Hematopoietic multipotent progenitor cell treated with erythropoietin and hydrocortisone succinate and interleukin-3 and kit ligand, for 4 days (in vitro differentiated cells): Measurements from ENCODE around the gene CEL.
"Not testable (repeated sequence)": the region's sequence is repeated elsewhere in the genome, so short reads cannot be mapped to it uniquely, and the experiment has no call there.

ENCODE experiments used
- DNase-seq: peaks from one replicate; pipeline ENCODE4 v3.0.0-alpha.2; 2015

The CEL gene

GRCh38 chr9:133061764-133062145 lies at the start of gene CEL:
CEL (plus strand) TSS chr9:133061981; CDS start chr9:133062003, 22 bp downstream.
- DNase-seq, result not testable (repeated sequence)

GRCh38 chr9:133014696-133015095 lies 47.1 kb upstream of the CEL start:
- no peak for DNase-seq

- DNase-seq, result peak; percentile 81
These were observed 38.5 kb upstream of the CEL start for GRCh38 chr9:133023117-133023890.

- peak; percentile 40 for DNase-seq
These were observed 35.4 kb upstream of the CEL start for GRCh38 chr9:133026426-133026825.

GRCh38 chr9:133027134-133027533 lies 34.6 kb upstream of the CEL start:
- DNase-seq, result no peak

- no peak for DNase-seq
These were observed 33.6 kb upstream of the CEL start for GRCh38 chr9:133028221-133028620.

- no peak for DNase-seq
These were observed 31.8 kb upstream of the CEL start for GRCh38 chr9:133029994-133030316.

- DNase-seq, result peak; percentile 100
These were observed 31.3 kb upstream of the CEL start, which contains the start of gene GTF3C5 for GRCh38 chr9:133030317-133031129. GTF3C5 (plus strand) TSS chr9:133030997; CDS start chr9:133031012, 15 bp downstream.

- no peak for DNase-seq
These were observed 30.7 kb upstream of the CEL start for GRCh38 chr9:133031130-133031422.

- peak; percentile 59 for DNase-seq
These were observed 30.3 kb upstream of the CEL start for GRCh38 chr9:133031496-133031911.

GRCh38 chr9:133032171-133032570 lies 29.6 kb upstream of the CEL start:
- no peak for DNase-seq

- no peak for DNase-seq
These were observed 26.1 kb upstream of the CEL start for GRCh38 chr9:133035669-133036068.

GRCh38 chr9:133037775-133038515 lies 23.8 kb upstream of the CEL start:
- DNase-seq, result no peak

GRCh38 chr9:133040892-133041479 lies 20.8 kb upstream of the CEL start:
- DNase-seq, result peak; percentile 74

GRCh38 chr9:133041958-133042357 lies 19.8 kb upstream of the CEL start:
- DNase-seq, result no peak

- no peak for DNase-seq
These were observed 19.1 kb upstream of the CEL start for GRCh38 chr9:133042676-133043075.

- no peak for DNase-seq
These were observed 18.2 kb upstream of the CEL start for GRCh38 chr9:133043449-133044035.

- no peak for DNase-seq
These were observed 17.7 kb upstream of the CEL start for GRCh38 chr9:133044125-133044524.

- DNase-seq, result no peak
These were observed 17.1 kb upstream of the CEL start for GRCh38 chr9:133044661-133045060.

GRCh38 chr9:133045132-133045531 lies 16.6 kb upstream of the CEL start:
- DNase-seq, result no peak

- no peak for DNase-seq
These were observed 15.4 kb upstream of the CEL start for GRCh38 chr9:133046196-133046899.

- DNase-seq, result no peak
These were observed 14.9 kb upstream of the CEL start for GRCh38 chr9:133046900-133047295.
